SU-DHL-6 (cell line): ENCODE results near the gene MR1.

Experiments used
- H2AFZ ChIP-seq: fragments of 200-600 bp; sonication (generic); 2 replicates; pipeline ENCODE4 v1.6.1; 2014; ENCODE audit warnings: low read depth, mild to moderate bottlenecking, moderate library complexity, mixed read lengths, antibody characterized with exemption, low read length; ENCODE audit not compliant: severe bottlenecking
- H3F3A ChIP-seq: fragments of 200-600 bp; shearing (Covaris generic); 2 replicates; pipeline ENCODE4 v1.6.0; 2016; ENCODE audit warnings: antibody characterized with exemption, mild to moderate bottlenecking; ENCODE audit not compliant: insufficient read depth
- H3K27ac ChIP-seq: fragments of 200-600 bp; sonication (generic); 2 replicates; pipeline ENCODE4 v1.5.1; 2016; ENCODE audit warnings: low read depth, mild to moderate bottlenecking, low read length, moderate library complexity, mixed read lengths
- H3K27me3 ChIP-seq: fragments of 200-600 bp; sonication (generic), shearing (Covaris generic); 2 replicates; pipeline ENCODE4 v1.6.0; 2014; ENCODE audit warnings: mild to moderate bottlenecking, low read length
- H3K36me3 ChIP-seq: fragments of 200-600 bp; sonication (generic); 2 replicates; pipeline ENCODE4 v1.6.1; 2014; ENCODE audit warnings: mild to moderate bottlenecking, low read length, mixed read lengths
- H3K4me2 ChIP-seq: fragments of 300-600, 200-600 bp; shearing (Covaris generic), sonication (generic); 2 replicates; pipeline ENCODE4 v1.6.0; 2014; ENCODE audit warnings: low read length, low read depth, mild to moderate bottlenecking; ENCODE audit not compliant: poor library complexity, severe bottlenecking
- H3K4me3 ChIP-seq: fragments of 200-600 bp; sonication (generic); 2 replicates; pipeline ENCODE4 v1.5.1; 2014; ENCODE audit warnings: antibody characterized with exemption, low read length, mild to moderate bottlenecking, mixed read lengths; ENCODE audit not compliant: insufficient read depth, poor library complexity, severe bottlenecking
- H3K79me2 ChIP-seq: fragments of 200-600 bp; sonication (generic); 2 replicates; pipeline ENCODE4 v1.6.1; 2014; ENCODE audit warnings: mild to moderate bottlenecking, low read length, moderate library complexity; ENCODE audit not compliant: insufficient read depth
- H3K9ac ChIP-seq: fragments of 200-600 bp; sonication (generic); 2 replicates; pipeline ENCODE4 v1.7.0; 2014; ENCODE audit warnings: mild to moderate bottlenecking, low read length
- H3K9me2 ChIP-seq: fragments of 200-600 bp; sonication (generic); replicated peaks from 2 replicates; pipeline ENCODE4 v1.6.1; 2014; ENCODE audit warnings: low read length; ENCODE audit not compliant: insufficient read depth
- H3K9me3 ChIP-seq: fragments of 200-600 bp; sonication (generic); 2 replicates; pipeline ENCODE4 v1.6.1; 2014; ENCODE audit warnings: low read length, mixed read lengths; ENCODE audit not compliant: insufficient read depth
- H4K20me1 ChIP-seq: fragments of 200-600 bp; sonication (generic); 2 replicates; pipeline ENCODE4 v1.6.1; 2014; ENCODE audit warnings: low read depth, mild to moderate bottlenecking, antibody characterized with exemption, low read length, moderate library complexity, mixed read lengths
- EZH2phosphoT487 ChIP-seq: fragments of 200-600 bp; sonication (generic), shearing (Covaris generic); conservative IDR thresholded peaks from 2 replicates; pipeline ENCODE4 v1.6.1; 2018; ENCODE audit warnings: mild to moderate bottlenecking, antibody characterized with exemption, low read length, moderate library complexity, mixed read lengths
- TF ChIP-seq, protein P1 (sequence below): fragments of 200-600 bp; sonication (generic); IDR thresholded peaks from one replicate; pipeline ENCODE4 v1.5.1; 2017; ENCODE audit warnings: antibody characterized with exemption, mild to moderate bottlenecking, low read length, moderate library complexity; ENCODE audit not compliant: insufficient read depth, poor library complexity, severe bottlenecking

MR1 gene

DNA sequence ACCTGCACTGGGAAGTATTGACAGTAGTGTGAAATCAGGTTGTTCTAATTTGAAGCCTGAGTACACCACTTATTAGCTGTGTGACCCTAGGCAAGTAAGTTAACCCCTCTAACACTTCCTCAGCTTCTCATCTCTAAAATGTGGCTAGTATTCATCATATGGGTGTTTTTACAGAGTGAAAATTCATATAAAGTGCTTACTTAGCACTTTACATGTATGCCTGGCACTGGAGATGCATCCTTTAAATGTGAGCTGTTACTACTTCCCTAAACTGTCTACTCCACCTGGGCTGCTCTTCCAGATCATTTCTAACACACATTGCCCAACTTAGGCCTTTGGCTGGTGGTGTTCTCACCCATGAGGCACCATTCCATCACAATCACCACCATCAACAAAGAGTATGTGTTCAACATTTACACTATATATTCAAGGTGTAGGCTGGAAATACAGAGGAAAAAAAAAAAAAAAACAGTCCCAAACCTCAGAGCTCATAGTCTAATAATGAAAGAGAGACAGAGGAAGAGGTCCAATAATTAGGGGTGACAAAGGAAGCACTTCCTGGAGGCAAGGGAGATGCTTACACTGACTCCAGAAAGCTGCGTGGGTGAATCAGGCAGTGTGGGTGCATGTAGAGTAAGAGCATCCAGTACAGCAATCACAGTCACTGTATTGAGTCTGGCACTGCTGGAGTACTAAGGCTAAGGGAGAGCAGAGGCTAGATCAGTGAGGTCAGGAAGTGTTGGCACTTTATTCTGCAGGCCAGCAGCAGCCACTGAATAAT, 14.7 kb upstream of the MR1 start:
- Histone ChIP-seq H3K9me3 (no peaks in the 10 kb centered on the region), H3F3A (peaks cover 5% of the 10 kb centered on the region; the same call in 1 of the 2 replicates), H4K20me1 (no peaks in the 10 kb centered on the region), H2AFZ (no peak overlapping the region), H3K4me2 (no peak overlapping the region), H3K36me3 (no peaks in the 10 kb centered on the region), H3K79me2 (peaks cover 77% of the 10 kb centered on the region), H3K9ac (no peak overlapping the region), H3K27me3 (no peaks in the 10 kb centered on the region), H3K27ac (no peak overlapping the region), H3K4me3 (no peak overlapping the region), H3K9me2 (no peaks in the 10 kb centered on the region)
- no peak for TF ChIP-seq EZH2phosphoT487
- TF ChIP-seq, protein P1, sequence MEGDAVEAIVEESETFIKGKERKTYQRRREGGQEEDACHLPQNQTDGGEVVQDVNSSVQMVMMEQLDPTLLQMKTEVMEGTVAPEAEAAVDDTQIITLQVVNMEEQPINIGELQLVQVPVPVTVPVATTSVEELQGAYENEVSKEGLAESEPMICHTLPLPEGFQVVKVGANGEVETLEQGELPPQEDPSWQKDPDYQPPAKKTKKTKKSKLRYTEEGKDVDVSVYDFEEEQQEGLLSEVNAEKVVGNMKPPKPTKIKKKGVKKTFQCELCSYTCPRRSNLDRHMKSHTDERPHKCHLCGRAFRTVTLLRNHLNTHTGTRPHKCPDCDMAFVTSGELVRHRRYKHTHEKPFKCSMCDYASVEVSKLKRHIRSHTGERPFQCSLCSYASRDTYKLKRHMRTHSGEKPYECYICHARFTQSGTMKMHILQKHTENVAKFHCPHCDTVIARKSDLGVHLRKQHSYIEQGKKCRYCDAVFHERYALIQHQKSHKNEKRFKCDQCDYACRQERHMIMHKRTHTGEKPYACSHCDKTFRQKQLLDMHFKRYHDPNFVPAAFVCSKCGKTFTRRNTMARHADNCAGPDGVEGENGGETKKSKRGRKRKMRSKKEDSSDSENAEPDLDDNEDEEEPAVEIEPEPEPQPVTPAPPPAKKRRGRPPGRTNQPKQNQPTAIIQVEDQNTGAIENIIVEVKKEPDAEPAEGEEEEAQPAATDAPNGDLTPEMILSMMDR = no peak

DNA sequence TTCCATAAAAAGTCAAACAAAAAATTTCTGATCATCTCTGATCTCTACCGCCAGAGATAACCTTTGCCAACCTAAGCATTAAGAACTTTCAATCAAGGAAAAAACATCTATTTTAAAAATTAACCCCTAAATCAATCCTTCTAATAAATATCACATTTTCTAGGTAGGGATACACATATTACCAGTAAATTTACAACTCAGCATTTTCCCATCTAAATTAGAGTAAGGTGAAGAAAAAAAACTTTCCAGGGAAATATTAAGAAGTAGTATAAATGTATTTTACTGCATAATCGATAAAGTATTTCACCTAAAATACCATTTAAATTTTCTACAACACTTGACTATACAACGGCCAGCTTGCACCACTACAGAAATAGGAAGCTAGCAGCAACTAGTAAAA, 12.6 kb upstream of the MR1 start:
- H4K20me1 ChIP-seq = no peaks in the 10 kb centered on the region
- H3K79me2 ChIP-seq = peaks cover 58% of the 10 kb centered on the region

DNA sequence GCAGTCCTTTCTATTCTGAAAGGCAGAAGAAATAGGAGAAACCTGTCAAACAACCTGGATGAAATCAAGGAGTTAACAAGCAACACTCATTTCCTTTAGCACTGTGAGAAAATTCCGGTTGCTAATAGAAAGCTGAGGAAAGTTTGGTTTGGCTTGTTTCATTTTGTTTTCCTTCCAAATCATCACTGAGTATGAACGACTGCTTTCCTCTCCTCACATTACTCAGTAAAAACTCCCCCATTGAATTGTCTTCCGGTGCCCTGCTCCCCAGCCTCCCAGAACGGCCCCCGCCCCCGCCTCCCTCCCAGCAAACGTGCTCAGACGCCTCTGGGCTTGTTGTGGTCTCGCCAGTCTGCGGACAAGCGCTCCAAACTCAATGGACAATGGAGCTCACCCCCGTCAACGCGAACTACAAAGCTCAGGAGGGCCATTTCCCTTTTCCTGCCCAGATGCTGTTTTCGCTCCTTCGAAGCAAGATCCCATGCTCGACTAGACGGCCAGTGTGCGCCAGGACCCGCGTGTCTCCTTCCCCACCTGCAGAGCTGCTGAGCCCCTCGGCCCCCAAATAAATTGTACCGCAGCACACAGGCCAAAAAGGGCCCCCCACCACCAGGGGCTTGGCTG, 11.9 kb upstream of the MR1 start:
- peak overlapping the region; percentile 69 for H3K4me3 ChIP-seq
- H3K4me2 ChIP-seq = peak overlapping the region; percentile 66
- peak overlapping the region; percentile 50 for H3K27ac ChIP-seq
- peak overlapping the region; percentile 73 for H3K9ac ChIP-seq
- H3K9me2 ChIP-seq = no peaks in the 10 kb centered on the region
- no peaks in the 10 kb centered on the region for H3K9me3 ChIP-seq
- TF ChIP-seq EZH2phosphoT487 = no peak
- TF ChIP-seq, protein P1 = no peak
- peak overlapping the region; percentile 95 for H2AFZ ChIP-seq
- peaks cover 5% of the 10 kb centered on the region; the same call in 1 of the 2 replicates for H3F3A ChIP-seq
- H3K36me3 ChIP-seq = no peaks in the 10 kb centered on the region
- peaks cover 52% of the 10 kb centered on the region for H3K79me2 ChIP-seq
- no peaks in the 10 kb centered on the region for H3K27me3 ChIP-seq
- H4K20me1 ChIP-seq = no peaks in the 10 kb centered on the region

More for the DNA sequence above, 12.6 kb upstream of the MR1 start:
- H3K9me2 ChIP-seq = no peaks in the 10 kb centered on the region
- H3K9me3 ChIP-seq = no peaks in the 10 kb centered on the region
- peak overlapping the region; percentile 69 for H3K4me3 ChIP-seq
- H3K27me3 ChIP-seq = no peaks in the 10 kb centered on the region
- peaks cover 5% of the 10 kb centered on the region; the same call in 1 of the 2 replicates for H3F3A ChIP-seq
- peak overlapping the region; percentile 73 for H3K9ac ChIP-seq
- no peak overlapping the region for H2AFZ ChIP-seq
- H3K27ac ChIP-seq = no peak overlapping the region
- TF ChIP-seq, protein P1 = no peak
- TF ChIP-seq EZH2phosphoT487 = no peak
- H3K4me2 ChIP-seq = peak overlapping the region; percentile 66
- H3K36me3 ChIP-seq = no peaks in the 10 kb centered on the region
